ENCODE data around the gene HOXA11.

Gene HOXA11

GRCh38 chr7:27185013-27185853 is at the start of gene HOXA11:
Gene HOXA11 (minus strand): TSS chr7:27185232. CDS start chr7:27185144, 88 bp downstream.
- no peak for DNase-seq

DNA sequence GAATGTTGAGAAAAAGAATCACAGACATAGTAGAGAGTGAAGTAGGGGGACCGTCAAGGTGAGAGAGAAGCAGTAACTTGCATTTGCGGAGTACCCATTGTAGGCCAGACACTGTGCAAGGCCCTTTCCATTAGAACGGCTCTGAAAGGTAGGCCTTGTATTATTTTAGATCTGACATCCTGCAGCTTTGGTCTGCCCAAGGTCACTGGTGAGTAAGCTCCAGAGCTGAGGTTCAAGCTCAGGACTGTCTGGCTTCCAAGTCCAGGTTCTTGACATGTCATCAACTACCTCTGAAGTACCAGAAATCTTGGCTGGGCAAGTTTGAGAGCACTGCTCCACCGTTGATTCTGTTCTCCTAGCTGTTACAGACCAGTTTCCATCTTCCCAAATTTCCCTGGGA is 44.4 kb upstream of the HOXA11 start:
- DNase-seq: no peak

DNA sequence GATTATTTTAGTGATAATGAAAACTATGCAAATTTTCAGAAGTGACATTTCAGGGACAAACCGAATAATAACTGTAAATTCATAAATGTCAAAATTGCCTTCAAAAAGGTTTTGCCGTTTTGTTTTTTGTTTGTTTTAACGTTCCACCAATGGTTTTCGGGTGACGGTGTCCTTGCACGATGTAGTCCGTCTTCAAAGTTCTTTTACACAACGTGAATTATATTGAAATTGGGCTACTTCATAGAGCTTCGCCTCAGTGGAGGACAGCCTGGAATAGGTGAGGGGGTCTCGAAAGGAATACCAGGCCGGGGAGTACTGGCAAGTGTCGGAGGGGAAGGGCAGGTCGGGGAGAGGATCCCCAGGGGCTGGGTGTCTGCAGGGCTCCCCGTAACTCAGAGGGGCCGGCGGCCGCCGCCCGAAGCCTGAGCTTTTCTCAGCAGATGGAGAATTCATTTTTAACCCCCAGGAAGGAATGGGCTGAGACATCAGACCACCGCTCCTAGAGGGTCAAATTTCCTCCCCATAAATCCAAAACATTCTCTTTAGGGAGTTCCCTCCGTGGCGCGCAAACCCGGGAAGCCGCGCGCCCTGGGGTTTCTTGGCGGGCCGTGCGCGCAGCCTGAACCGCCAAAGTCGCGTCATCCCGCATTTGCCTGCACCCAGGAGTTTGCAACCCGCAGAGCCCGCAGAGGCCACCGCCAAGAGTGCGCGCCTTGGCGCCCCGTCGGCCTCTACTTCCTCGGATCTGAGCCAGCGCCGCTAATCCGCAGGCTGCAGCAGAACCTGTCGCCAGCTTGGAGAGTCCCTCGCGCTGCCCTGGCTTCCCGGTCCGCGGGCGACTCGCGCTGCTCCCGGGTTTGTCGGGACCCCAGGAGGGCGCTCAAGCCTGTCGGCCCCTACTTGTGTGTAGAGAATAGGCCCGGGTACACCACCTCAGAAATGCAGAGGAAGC is 40.2 kb upstream of the HOXA11 start:
- no peak for DNase-seq

DNA sequence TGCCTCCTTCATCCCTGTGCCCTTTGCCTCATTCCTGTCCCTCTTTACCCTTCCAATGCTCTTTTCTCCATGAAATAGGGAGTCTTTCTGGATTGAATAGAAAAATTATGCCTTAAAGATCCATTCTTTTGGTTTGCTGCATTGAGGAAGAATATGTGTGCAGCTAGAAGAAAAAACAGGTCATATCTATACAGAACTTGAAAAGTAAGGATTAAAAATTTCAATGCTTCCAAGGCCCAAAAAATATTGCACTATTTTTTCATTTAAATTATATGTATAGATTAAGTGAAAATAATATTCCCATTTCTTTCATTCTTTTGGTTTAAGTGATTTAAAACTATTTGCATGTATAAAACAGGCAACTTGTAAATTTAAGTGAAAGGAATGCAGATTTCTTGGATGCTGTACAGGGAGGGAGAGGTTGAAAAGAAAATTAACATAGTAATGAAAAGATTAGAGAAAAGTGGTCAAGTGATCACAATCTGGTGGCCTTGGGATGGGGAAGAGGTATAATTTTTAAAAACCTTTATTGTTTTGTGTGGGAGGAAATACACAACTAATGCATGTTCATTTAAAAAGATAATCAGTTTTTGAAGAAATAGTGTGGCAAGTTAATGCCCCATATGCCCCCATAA is 39.0 kb upstream of the HOXA11 start:
- no peak for DNase-seq

GRCh38 chr7:27221201-27221797 is 36.3 kb upstream of the HOXA11 start:
- DNase-seq: no peak

- no peak for DNase-seq
Observed at GRCh38 chr7:27220440-27220955, 35.5 kb upstream of the HOXA11 start.

DNA sequence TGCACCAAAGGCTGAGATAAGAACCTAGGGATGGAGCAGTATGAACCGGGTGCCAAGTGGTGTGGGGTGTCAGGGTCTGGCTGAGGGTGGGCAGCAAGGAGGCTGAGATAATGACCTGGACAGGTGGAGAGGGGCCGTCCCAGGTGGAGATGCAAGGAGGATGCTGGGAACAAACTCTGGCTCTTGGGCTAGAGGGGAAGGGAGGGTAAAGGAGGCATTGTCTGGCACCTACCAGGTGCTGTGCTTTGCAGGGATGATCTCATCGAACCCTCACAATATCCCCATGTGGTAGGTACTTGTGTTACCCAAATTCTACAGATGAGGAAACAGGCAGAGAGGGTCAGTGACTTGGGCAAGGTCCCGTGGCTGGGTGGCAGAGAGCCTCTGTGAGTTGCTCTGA is 34.8 kb upstream of the HOXA11 start:
- DNase-seq: no peak

DNA sequence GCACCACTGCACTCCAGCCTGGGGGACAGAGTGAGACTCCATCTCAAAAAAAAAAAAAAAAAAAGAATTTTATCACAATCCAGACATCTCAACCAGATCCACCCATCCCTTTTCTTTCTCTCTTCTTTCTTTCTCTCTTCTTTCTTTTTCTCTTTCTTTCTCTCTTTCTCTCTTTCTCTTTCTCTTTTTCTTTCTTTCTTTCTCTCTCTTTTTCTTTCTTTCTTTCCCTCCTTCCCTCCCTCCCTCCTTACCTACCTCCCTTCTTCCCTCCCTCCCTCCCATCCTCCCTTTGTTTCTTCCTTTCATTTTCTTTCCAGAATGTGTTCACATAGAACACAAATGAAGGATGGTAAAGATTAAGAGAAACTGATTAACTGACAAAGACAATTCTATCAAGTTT is 32.9 kb upstream of the HOXA11 start:
- DNase-seq: no peak

DNA sequence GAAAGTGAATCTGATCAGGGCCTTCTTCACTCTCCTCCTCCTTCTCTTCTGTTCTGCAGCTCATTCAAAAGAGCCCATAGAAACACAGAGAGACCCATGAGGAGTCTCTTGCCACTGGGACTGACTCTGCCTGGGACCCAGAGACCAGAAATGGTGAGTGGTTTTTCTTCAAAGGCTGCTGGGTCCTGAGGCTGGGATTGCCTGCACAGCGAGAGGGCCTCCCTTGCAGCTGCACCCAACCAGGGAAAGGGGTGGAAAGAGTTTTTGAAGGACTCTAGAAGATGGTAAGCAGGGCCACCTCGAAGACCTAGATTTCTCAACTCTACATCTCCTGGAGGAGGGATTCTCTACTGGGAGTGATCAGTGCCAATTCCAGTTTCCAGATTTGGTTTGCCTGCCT is 30.3 kb upstream of the HOXA11 start:
- DNase-seq: no peak

- DNase-seq: no peak
Observed at GRCh38 chr7:27214239-27214950, 29.4 kb upstream of the HOXA11 start.

DNA sequence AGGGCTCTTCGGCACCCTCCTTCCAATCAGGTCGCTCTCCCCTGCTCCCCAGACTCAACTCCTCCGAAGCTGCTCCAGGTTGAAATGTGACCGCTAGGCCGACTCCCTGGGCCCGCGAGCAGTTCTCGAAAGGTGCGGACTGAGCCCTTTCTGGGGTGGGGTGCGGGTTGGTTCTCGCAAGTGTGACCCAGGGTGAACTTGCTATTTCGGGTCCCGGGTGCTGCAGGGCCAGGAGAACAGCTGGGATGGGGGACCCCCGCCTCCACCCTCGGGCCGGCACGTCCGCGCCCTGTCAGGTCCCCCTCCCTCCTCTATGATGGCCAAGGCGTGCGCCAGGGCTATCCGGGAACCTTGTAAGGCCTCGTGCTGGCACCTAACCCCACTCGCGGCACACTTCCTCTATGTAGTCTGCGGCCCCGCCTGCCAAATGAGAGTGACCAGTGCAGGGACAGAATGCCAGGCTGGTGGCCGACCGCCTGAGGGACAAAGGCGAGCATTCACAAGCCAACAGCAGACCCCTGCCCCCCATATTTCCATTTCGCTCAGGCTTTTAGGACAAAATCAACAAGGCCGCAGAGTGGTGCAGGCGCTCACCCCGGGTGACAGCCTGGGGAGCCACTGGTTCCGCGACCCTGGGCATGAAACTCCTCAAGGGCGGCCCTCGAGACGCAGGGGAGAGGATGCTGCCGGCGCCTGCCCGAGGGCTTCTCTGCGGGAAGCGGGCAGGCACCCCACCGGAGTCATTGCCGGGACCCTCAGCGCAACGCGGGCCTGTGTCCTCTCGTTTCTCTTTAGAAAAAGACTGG is 28.6 kb upstream of the HOXA11 start:
- DNase-seq: no peak

- peak; percentile 91 for DNase-seq
Observed at GRCh38 chr7:27212497-27213432, 27.7 kb upstream of the HOXA11 start.

- no peak for DNase-seq
Observed at GRCh38 chr7:27211764-27212204, 26.8 kb upstream of the HOXA11 start.

GRCh38 chr7:27211084-27211446 is 26.0 kb upstream of the HOXA11 start:
- no peak for DNase-seq

GRCh38 chr7:27210441-27211083 is 25.5 kb upstream of the HOXA11 start:
- DNase-seq: no peak

GRCh38 chr7:27209933-27210440 is 25.0 kb upstream of the HOXA11 start:
- no peak for DNase-seq

- no peak for DNase-seq
Observed at GRCh38 chr7:27208998-27209397, 24.0 kb upstream of the HOXA11 start.

DNA sequence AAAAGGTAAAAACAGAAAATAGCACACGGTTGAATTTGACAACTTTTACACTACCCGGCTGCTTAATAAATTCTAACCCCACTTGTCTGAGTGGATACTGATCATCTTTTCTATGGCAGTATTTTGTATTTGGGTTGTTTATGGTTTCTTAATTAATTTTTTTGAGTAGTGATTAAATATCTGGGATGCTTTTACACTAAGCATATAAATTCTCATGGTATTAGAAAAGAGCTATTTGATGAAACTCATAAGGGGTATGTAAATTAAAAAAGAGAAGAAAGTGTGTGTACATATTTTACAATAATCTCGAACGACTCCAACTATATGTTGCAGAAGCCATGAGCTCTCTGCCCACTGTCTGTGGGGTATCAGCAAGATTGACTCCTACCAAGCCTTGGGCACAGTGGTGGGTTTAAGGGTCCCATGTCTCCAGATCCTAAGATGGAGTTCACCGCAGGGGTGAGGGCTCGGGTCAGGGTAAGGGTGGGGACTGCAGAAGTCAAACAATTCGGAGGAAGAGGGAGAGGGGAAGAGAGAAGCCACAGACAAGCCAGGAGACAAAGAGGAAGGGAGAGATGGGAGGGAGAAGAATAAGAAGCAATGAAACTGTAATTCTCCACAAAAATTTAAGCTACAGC is 22.4 kb upstream of the HOXA11 start:
- DNase-seq: no peak

Data from NCI-H1105 treated with DMSO at 0.1 percent for 48 hours (cell line).